Measurements from ENCODE around the gene C6orf89. TPM values are rescaled to one million over a fixed set of nuclear protein-coding genes. Genes with fewer than 3 reads are reported as not detected.

C6orf89 gene
- total RNA-seq, 1 experiment from 2014 or later: 13.2 TPM

DNA sequence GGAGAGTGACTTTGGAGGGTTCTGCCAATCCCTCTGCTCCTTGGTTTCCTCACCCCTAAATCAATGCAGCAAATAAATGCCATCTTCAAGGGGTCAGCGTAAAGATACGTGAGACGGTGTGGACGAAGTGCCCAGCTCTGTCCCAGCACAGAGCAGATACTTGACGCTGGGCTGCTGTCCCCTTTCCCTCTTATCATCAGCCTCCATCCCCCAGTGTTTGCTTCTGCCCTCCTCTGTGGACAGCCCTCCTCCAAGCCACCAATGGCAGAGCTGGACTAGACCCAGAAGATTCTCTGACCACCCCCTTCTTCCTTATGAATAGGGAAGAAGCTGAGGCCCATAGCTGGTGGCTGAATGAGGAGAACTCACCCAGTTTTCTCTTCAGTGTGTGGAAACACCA, 51.1 kb downstream of the C6orf89 start:
- DNase-seq (ENCODE audit: low spot score): no peak
- Mint-ChIP-seq H3K4me3 (no peak overlapping the region), H3K27me3 (ENCODE audit: low read depth) (peaks cover 6% of the 10 kb centered on the region; the same call in 1 of the 2 replicates), H3K36me3 (peaks cover 4% of the 10 kb centered on the region), H3K27ac (no peak overlapping the region), H3K4me1 (no peaks in the 10 kb centered on the region), H3K9me3 (peaks cover 20% of the 10 kb centered on the region)
- no peak for ATAC-seq
- TF ChIP-seq GABPB1 (CRISPR knock-in tag; IDR thresholded peaks at IDR 0.05): no peak
- TF ChIP-seq ZNF232 (CRISPR knock-in tag; IDR thresholded peaks at IDR 0.05): no peak
- TF ChIP-seq ZSCAN18 (CRISPR knock-in tag; IDR thresholded peaks at IDR 0.05): no peak
- no peak for TF ChIP-seq OVOL2 (CRISPR knock-in tag; IDR thresholded peaks at IDR 0.05; ENCODE audit: borderline replicate concordance)
- TF ChIP-seq, protein P1, sequence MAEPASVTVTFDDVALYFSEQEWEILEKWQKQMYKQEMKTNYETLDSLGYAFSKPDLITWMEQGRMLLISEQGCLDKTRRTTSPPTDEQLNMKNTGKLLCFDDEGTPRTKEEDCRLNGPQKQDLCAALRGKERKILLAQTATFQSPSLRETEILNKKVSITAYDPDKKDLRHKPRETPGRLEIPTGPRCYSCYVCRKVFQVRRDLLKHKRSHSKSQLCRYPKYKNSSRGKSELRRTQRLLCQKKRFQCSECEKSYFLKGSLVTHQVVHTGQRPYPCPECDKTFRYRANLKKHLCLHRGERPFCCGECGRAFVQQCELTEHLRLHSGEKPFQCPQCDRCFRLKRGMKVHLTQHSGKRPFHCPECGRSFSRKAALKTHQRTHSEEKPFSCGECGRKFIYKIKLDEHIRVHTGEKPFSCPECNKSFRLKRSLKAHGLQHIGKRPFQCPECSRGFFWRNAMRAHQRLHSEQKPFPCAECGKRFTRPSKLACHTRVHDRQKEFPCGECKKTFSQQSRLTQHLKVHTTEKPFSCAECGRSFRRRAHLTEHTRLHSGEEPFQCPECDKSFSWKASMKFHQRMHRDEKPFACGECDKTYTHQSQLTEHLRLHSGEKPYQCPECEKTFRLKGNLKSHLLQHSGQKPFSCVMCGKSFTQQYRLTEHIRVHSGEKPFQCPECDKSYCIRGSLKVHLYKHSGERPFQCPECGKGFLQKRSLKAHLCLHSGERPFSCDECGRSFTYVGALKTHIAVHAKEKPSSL (CRISPR knock-in tag; conservative IDR thresholded peaks at IDR 0.05): no peak
- TF ChIP-seq ATF1 (CRISPR knock-in tag; IDR thresholded peaks at IDR 0.05): no peak
- no peak for TF ChIP-seq PRRX2 (CRISPR knock-in tag; IDR thresholded peaks at IDR 0.05)
- no peak for TF ChIP-seq ZNF396 (CRISPR knock-in tag; IDR thresholded peaks at IDR 0.05; ENCODE audit: borderline replicate concordance)
- TF ChIP-seq ATF3 (CRISPR knock-in tag; conservative IDR thresholded peaks at IDR 0.05): no peak
- no peak for TF ChIP-seq CTCF (IDR thresholded peaks at IDR 0.05)
- no peak for TF ChIP-seq MYBL2 (CRISPR knock-in tag; IDR thresholded peaks at IDR 0.05)
- ChIA-PET POLR2A (no interaction called here), CTCF (interaction anchor here (1.3 to 2.1 kb wide), 4 partner anchors 21 to 85 kb away, joined by 3 to 8 read pairs (median 3); no protein-coding TSS in a partner anchor)

DNA sequence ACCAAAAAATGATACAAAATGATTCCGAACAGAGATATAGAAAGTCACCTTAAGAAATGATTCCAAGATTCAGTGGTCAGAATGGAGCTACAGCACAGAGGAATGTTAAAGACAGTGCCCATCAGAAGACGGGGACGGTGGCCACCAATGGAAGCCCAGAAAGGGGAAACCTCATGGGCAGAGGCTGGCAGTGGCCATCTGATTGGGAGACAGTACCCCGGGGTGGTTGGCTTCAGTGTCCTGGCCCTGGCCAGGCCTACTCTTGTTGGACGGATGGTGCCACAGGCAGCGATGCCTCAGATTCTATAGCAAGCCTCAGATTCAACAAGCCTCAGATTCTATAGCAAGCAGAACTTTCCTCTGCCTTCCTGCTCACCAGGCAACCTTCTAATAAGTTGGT, 52.1 kb downstream of the C6orf89 start:
- no peak overlapping the region for H3K27ac Mint-ChIP-seq
- no peaks in the 10 kb centered on the region for H3K4me1 Mint-ChIP-seq
- peaks cover 18% of the 10 kb centered on the region for H3K9me3 Mint-ChIP-seq
- CTCF ChIA-PET: interaction anchor here (1.3 kb wide), 2 partner anchors 40 to 84 kb away, joined by 3 read pairs; no protein-coding TSS in a partner anchor
- peaks cover 4% of the 10 kb centered on the region for H3K36me3 Mint-ChIP-seq
- H3K27me3 Mint-ChIP-seq (ENCODE audit: low read depth): peaks cover 6% of the 10 kb centered on the region; the same call in 1 of the 2 replicates
- no peak for ATAC-seq
- no peak overlapping the region for H3K4me3 Mint-ChIP-seq
- no peak for DNase-seq (ENCODE audit: low spot score)
- POLR2A ChIA-PET: no interaction called here
- TF ChIP-seq GTF2I (CRISPR knock-in tag; conservative IDR thresholded peaks at IDR 0.05) (no peak), ERG (CRISPR knock-in tag; IDR thresholded peaks at IDR 0.05) (no peak), HMGA2 (CRISPR knock-in tag; IDR thresholded peaks at IDR 0.05) (no peak), JUN (CRISPR knock-in tag; IDR thresholded peaks at IDR 0.05) (no peak), SP1 (CRISPR knock-in tag; conservative IDR thresholded peaks at IDR 0.05) (no peak), FOXP4 (CRISPR knock-in tag; IDR thresholded peaks at IDR 0.05) (no peak), ATF2 (CRISPR knock-in tag; IDR thresholded peaks at IDR 0.05; ENCODE audit: borderline replicate concordance, low read depth) (no peak), FOXK1 (CRISPR knock-in tag; IDR thresholded peaks at IDR 0.05) (no peak), FOXJ3 (CRISPR knock-in tag; IDR thresholded peaks at IDR 0.05; ENCODE audit: borderline replicate concordance) (no peak)
- TF ChIP-seq, protein P1 (CRISPR knock-in tag; conservative IDR thresholded peaks at IDR 0.05): no peak

Data from WTC11 (cell line).